Measurements from ENCODE around the gene ORC6.

The ORC6 gene

DNA sequence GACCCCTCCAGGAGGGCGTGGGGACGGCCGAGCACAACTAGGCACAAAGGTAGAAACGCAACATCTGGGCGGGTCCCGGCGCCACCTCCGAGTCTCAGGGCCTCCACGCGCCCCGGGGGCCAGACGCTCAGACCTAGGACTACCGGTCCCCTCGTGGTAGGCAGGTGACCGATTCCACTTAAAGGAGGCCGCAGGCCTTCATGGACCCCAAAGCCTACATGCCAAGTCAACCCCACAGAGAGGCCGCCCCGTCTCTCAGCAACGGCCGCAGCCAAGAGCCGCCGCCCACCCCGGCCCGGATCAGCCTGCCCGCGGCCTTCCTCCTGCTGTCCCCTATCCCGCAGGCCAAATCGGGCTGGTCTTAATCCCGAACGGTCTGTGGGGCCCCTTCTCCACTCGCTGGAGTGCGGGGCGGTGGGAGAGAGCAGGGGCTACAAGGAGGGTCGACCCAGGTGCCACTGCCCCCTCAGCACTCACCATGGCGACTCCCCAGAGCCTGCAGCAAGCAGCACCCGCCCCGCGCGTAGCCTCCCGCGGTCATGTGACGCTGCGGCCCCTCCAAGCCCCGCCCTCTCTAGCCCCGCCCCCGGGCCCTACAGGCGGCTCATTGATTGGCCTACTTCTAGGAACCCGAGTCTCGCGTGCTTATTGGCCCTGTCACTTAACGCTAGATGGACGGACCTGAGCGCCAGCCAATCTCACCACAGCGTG, 650 bp upstream of the ORC6 start, which contains the start of gene VPS35:
TSS of gene VPS35 (minus strand) at position 525 of the 711 bp plus-strand sequence. CDS start at position 480, 45 bp downstream.
- TF ChIP-seq, protein P1, sequence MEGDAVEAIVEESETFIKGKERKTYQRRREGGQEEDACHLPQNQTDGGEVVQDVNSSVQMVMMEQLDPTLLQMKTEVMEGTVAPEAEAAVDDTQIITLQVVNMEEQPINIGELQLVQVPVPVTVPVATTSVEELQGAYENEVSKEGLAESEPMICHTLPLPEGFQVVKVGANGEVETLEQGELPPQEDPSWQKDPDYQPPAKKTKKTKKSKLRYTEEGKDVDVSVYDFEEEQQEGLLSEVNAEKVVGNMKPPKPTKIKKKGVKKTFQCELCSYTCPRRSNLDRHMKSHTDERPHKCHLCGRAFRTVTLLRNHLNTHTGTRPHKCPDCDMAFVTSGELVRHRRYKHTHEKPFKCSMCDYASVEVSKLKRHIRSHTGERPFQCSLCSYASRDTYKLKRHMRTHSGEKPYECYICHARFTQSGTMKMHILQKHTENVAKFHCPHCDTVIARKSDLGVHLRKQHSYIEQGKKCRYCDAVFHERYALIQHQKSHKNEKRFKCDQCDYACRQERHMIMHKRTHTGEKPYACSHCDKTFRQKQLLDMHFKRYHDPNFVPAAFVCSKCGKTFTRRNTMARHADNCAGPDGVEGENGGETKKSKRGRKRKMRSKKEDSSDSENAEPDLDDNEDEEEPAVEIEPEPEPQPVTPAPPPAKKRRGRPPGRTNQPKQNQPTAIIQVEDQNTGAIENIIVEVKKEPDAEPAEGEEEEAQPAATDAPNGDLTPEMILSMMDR (IDR thresholded peaks at IDR 0.05; ENCODE audit: insufficient read depth, low read depth, low read length, missing control alignments): no peak
- H3K4me3 ChIP-seq (ENCODE audit: low read depth, low read length): peak within 1 kb of the TSS; percentile 95
- DNase-seq (ENCODE audit: low read depth): peak; percentile 99

DNA sequence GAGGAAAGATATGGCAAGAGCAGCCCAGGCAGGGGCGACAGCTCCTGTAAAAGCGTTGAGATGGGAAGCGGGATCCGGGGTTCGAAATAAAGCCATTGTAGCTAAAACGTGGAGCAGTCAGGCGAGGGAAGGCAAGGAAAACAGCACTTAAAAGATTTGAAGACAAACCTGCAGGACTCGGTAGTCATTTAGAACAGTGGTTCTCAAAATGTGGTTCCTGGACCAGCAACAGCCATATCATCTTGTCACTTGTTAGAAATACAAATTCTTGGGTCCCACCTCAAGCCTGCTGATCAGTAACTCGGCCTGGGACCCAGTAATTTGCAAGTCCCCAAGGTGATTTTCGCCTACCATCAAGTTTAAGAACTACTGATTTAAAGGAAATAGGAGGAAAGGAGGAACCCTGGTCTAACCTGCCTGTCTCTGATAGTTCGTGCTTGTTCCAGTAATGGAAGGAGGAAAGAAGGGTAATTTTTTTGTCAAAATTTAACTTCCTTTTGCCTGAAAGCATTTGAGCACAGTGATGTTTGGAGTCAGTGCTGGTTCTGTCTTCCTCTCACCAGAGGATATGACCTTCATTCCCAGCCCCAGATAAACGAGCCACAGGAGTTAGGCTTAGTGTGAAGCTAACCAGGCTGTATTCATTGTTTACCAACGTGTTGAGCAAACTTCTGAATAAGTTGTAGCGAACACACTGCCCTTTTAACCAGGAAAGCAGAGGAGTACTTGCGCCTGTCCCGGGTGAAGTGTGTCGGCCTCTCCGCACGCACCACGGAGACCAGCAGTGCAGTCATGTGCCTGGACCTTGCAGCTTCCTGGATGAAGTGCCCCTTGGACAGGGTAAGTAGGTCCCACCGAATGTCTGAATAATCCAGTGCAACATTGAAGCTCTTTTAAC, 1.1 kb downstream of the ORC6 start:
- DNase-seq (ENCODE audit: low read depth): peak; percentile 24
- peak overlapping the region; percentile 95 for H3K4me3 ChIP-seq (ENCODE audit: low read depth, low read length)
- TF ChIP-seq, protein P1 (IDR thresholded peaks at IDR 0.05; ENCODE audit: insufficient read depth, low read depth, low read length, missing control alignments): no peak

DNA sequence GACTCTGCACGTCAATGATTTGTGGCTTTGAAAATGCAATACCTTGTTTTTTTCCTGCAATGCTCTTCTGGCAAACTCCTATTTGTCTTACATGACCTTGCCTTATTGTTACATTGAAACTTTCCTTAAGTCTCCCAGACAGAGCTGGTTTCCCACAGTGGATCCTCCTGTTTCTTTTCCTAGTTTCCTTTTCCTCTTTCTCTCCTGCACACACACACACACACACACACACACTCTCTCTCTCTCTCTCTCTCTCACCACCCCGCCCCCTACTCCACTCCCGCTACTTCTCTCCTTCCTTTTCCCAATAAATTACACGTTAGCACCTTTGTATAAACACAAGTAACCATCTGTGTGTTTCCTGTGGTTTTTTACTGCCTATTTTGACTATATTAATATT, 2.3 kb downstream of the ORC6 start:
- peak; percentile 8 for DNase-seq (ENCODE audit: low read depth)
- H3K4me3 ChIP-seq (ENCODE audit: low read depth, low read length): peak overlapping the region; percentile 95
- TF ChIP-seq, protein P1 (IDR thresholded peaks at IDR 0.05; ENCODE audit: insufficient read depth, low read depth, low read length, missing control alignments): no peak

DNA sequence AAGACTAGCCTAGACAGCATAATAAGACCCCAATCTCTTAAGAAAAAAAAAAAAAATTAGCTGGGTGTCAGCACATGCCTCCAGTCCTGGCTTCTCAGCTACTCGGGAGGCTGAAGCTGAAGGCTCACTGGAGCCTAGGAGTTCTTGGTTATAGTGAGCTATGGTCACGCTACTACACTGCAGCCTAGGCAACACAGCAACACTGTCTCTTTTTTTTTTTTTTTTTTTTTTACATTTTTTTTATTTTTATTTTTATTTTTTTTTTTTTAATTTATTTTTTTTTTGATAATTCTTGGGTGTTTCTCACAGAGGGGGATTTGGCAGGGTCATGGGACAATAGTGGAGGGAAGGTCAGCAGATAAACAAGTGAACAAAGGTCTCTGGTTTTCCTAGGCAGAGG, 4.1 kb downstream of the ORC6 start:
- DNase-seq (ENCODE audit: low read depth): no peak
- TF ChIP-seq, protein P1 (IDR thresholded peaks at IDR 0.05; ENCODE audit: insufficient read depth, low read depth, low read length, missing control alignments): no peak
- H3K4me3 ChIP-seq (ENCODE audit: low read depth, low read length): no peak overlapping the region

DNA sequence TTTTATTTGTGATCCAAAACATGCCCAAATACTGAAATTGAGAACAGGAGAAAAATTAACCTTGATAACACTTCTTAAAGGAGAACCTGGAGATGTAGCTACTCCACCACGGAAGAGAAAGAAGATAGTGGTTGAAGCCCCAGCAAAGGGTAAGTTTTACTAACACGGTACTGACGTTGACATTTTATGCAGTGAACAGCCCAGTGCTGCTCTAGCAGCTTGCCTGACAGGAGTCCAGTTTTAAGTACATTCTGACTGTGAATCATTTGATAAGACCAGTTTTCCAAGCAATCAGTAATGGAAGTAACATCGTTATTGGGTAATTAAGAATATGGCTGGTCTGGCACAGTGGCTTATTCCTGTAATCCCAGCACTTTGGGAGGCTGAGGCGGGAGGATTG, 6.5 kb downstream of the ORC6 start:
- DNase-seq (ENCODE audit: low read depth): no peak
- TF ChIP-seq, protein P1 (IDR thresholded peaks at IDR 0.05; ENCODE audit: insufficient read depth, low read depth, low read length, missing control alignments): no peak
- H3K4me3 ChIP-seq (ENCODE audit: low read depth, low read length): no peak overlapping the region

DNA sequence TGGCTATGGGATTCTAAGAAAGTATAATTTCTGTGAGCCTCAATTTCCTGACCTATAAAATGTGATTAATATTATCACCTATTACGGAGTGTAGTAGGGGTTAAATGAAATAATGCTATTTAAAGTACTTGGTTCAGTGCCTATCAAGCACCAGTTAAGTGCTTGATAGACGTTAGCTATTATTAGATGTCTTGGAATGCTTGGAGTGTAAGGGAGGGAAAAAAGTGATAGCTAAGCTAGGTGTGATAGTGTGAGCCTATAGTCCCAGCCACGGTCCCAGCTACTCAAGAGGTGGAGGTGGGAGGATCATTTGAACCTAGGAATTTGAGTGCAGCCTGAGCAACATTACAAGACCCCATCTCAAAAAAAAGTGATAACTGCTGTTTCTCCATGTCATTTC, 7.5 kb downstream of the ORC6 start:
- TF ChIP-seq, protein P1 (IDR thresholded peaks at IDR 0.05; ENCODE audit: insufficient read depth, low read depth, low read length, missing control alignments): no peak
- no peak overlapping the region for H3K4me3 ChIP-seq (ENCODE audit: low read depth, low read length)
- DNase-seq (ENCODE audit: low read depth): no peak
